HK-2 (cell line): ENCODE results near the gene MARCHF9.

Experiments
- DNase-seq: peaks from one replicate; pipeline ENCODE4 v3.0.0-alpha.2; 2018; ENCODE audit not compliant: unreplicated experiment

Gene MARCHF9

GRCh38 chr12:57724003-57724935 lies 30.6 kb upstream of the MARCHF9 start:
- DNase-seq, result no peak

DNA sequence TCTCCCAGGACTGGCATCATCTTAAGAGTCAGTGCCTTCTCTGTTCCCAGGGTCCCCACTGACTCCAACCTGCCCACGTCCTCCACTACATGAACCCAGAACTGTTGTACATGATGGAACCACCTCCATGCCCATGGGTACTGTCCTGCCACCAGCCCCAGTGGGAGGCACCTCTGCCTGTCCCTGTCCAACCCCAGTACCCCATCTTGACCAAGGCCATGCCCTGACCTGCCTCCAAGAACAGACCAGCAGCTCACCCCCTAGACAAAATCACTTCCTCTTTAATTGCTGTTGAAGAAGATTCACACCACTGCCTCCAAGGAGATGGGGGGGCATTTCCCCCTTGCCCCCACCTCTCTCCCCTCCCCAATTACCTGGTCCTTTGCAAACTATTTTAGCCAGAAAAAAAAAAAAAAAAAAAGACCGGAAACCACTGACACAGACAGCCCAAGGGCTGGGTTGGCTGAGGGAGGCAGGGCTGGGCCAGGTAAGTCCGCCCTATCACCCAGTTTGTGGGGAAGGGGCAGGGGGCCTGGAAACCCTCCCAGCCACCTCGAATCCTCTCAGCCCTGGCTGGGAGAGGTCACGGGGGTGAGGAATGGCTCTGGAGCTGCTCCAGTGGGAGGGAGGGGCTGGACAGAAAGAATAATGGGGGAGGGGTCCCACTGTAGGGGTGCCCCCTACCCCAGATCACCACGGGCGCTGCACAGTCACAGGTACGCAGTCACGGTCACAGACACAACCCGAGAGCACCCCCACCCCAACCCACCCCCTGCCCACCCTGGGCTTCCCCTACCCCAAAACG lies 29.8 kb upstream of the MARCHF9 start:
- no peak for DNase-seq

DNA sequence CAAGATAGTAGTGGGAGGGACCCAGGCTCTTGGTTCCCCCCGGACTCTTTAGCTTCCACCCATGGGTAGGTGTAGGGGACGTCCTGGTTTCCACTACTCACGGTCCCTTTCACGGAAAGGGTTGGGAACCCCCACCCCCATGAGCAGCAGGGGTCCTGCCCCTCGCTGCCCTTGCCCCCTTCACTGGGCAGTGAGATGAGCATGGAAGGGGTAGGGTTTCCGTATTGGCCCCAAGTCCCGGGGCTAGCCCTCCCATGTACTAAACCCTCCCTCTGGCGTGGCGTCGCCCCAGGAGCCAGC lies 29.1 kb upstream of the MARCHF9 start:
- no peak for DNase-seq

GRCh38 chr12:57726151-57726883 lies 28.6 kb upstream of the MARCHF9 start:
- DNase-seq, result peak; percentile 89

DNA sequence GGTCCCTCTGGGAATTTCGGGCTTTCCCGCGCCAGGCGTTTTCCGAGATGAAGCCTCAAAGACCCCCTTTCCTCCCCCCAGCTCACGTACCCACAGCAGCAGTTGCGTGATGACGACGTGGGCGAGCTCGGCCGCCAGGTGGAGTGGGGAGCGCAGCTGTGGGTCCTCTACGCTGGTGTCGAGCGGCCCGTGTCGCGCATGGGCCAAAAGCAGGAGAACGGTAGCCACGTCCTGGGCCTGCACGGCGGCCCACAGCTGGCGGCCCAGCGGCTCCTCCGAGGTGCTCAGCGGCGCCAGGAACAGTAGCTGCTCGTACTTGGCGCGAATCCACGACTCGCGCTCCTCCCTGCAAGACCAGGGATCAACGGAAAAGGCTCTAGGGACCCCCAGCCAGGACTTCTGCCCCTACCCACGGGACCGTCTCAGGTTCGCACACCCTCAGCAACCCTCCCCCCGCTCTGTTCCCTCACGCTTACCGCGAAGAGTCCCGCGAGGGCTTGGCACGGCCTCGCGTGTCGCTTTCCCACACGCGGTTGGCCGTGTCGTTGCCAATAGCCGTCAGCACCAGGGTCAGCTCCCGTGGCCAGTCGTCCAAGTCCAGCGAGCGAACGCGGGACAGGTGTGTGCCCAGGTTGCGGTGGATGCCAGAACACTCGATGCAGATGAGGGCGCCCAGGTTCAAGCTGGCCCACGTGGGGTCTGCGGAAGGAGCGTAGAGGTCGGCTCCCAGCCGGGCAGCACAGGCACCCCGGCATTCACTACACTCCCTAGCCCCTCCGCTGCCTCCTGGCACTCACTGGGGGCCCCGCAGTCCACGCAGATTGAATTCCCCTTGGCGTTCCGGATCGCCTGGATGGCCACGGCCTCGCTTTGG lies 27.8 kb upstream of the MARCHF9 start:
- DNase-seq, result no peak

DNA sequence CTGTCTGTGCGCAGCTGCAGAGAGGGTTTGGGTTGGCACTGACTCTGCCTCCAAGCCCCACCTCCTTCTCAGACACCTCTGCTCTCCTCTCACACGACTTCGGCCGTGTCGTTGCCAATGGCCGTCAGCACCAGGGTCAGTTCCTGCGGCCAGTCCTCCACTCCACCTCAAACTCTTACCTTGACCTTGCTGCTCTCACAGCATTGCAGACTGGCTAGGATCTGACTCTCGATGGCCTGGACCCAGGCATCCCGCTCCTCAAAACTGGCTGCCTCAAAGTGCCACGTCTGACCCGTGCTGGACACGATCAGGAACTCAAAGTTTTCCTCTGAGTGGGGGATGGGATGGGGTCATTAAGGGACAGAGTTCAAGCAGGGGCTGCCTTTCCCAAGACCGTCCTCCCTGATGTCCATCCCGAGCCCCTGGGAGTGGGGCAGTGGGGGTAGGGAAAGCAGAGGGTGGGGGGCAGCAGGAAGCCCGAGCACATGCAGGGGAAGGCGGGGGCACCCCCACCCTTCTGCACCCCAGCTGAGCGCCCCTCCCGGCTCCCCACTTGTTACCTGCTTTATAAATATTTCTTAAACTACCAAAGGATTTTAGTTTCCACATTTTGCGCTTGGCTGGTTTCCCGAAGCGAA lies 27.0 kb upstream of the MARCHF9 start:
- DNase-seq, result no peak

DNA sequence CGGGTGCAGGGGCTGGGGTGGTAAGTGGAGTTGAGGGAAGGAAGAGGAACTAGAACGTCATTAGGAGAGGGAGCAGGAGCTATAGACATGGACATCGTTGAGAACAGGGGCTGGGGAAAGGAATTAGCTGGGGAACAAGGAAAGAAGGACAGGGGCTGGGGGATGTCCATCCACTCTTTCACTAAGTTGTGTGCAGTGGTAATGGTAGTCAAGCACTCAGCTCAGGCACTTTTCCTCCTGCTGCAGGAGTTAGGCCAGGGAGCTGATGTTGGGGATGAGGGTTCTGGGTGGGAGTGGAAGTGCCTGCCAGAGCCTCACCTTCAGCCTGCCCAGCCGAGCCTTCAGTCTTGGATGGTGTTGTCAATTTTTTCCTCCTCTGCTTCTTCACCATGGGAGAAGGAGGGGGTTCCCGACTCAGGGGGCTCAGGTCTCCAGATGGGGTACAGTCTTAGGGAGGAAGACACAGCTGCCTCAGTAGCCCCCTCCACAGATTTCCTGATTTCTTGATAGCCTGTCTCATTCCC lies 25.5 kb upstream of the MARCHF9 start:
- DNase-seq, result no peak

DNA sequence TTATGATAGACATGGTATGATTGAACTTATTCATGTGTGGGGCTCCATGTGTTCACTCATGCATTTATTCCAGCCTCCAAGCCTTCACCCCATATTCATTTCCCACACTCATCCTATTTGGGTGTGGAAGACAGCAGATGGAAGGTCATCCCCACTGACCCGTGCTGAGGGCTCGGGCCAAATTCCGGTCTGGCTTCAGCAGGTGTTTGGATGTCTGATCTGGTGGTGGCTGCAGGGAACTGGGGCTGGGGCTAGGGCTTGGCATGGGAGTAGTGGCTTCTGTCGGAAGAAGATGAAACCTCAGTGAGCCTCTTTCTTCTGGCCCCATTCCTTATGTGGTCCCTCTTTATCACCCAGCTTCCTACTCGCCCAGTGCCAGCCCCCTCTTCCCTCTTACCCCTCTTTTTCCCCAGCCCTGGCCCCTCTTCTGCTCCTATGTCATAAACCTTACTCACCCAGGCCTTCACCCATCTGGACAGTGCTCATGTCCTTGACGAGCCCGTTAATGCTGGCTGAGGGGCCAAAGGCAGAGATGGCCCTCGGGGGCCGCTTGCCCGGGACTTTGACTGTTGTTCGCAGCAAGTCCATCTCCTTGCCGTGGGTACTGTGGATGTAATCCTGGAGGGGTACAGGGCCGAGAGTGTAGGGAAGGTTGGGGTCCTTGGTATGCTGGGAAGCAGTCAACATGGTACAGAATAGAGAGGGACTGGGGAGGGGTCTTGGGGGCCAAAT lies 24.4 kb upstream of the MARCHF9 start:
- no peak for DNase-seq

GRCh38 chr12:57731411-57732080 lies 23.4 kb upstream of the MARCHF9 start:
- no peak for DNase-seq

- DNase-seq, result no peak
These were observed 22.6 kb upstream of the MARCHF9 start for GRCh38 chr12:57732270-57732669.

- DNase-seq, result no peak
These were observed 21.9 kb upstream of the MARCHF9 start for GRCh38 chr12:57732726-57733593.

DNA sequence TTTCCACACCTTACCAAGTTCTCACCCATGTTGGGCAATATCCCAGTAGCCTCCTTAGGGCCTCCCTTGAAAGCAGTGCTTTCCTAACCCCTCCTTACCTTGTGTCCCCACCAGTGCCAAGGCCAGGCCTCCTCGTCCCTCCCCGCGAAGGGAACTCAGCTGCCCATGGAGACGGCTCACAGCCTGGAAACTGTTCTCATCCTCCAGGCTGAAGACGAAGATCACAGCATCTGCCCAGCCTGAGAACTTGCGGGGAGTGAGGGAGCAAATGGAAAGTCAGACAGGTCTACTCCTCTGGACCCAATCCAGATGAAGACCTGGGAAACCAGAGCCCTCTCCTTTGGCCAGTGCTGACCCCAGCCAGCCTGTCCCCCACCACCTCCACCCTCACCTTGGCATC lies 21.0 kb upstream of the MARCHF9 start:
- no peak for DNase-seq

DNA sequence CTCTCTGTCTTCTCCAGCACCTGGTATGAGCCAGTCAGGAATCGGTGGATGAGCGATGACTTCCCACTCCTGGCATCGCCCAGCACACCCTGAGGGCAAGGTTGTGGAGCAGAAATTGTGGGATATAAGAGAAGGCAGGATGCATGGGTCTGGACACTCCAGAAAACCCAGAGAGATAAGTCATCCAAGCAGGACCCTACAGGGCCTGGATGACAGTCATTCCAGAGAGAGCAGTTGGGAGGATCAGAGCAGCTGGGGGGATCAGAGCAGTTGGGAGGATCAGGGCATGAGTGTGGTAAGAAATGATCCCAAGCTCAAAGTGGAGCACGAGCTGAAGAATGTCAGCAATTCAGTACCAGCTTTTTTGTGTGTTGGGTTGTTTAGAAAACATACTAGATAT lies 20.3 kb upstream of the MARCHF9 start:
- no peak for DNase-seq

DNA sequence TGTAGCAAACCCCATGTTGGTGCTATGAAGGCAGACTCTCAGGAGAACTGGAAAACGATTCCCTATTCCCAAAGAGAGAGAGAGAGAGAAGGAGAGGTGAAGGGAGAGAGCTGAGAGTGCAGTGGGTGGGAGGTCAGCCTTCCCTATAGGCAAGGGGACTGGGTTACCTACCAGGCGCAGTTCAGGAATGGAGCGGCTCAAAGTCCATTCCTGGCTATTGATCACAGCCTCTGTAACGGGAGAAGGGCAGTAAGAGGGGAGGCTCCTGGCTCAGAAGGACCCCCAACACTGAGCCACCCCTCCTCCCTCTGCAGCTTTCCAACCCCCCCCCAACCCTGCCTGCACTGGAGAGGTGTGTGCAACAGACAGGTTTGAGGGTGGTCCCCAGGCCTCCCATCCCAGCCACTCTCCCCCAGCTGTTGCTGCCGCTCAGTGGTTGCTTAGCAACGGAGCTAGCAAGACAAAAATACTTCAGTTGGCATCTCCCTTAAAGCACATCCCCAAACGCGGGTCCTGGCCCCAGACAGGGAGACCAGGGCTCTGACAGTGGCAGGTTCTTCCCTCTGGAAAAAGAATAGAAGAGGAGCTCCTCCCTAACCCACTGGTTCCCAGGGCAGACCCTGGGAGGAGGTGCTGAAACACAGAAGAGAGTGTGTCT lies 19.6 kb upstream of the MARCHF9 start:
- no peak for DNase-seq

- peak; percentile 59 for DNase-seq
These were observed 18.8 kb upstream of the MARCHF9 start for GRCh38 chr12:57735952-57736740.

DNA sequence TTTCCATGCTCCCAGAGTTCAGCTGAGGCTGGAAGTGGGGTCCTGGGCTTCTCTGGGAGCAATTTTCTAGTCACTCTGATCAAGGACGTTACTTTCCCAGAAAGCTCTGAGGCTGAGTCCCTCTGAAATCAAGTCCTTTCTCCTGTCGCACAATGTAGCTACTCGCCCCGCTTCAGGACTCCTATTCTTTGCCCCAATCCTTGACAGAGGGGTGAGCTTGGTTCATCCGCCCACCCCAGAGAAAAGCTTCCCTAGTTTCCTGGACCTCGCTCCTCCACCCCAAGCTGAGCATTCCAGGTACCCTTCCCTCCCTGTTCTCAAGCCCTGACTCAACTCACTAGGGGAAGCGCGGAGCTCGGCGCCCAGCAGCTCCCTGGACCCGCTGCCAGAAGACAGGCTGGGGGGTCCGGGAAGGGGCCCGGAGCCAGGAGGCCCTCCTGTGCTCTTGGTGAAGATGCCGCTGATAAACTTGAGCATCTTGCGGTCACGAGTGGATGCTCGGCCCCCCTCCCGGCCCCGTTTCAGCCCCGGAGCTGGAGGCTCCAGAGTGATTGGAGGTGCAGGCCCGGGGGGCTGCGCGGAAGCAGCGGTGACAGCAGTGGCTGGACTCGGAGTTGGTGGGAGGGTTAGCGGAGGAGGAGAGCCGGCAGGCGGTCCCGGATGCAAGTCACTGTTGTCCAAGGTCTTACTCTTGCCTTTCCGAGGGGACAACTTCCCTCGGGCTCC lies 18.0 kb upstream of the MARCHF9 start:
- no peak for DNase-seq
